Measurements from ENCODE around the gene CLEC20A.

GRCh38 chr1:178477373-178477772 is 19.4 kb downstream of the CLEC20A start:
- TF ChIP-seq CTCF (IDR thresholded peaks at IDR 0.05; ENCODE audit: poor library complexity) (no peak), EZH2 (IDR thresholded peaks at IDR 0.05; ENCODE audit: borderline replicate concordance) (no peak), EZH2phosphoT487 (IDR thresholded peaks at IDR 0.05; ENCODE audit: low read depth, severe bottlenecking, unreplicated experiment) (no peak)

Measured in hepatocyte (in vitro differentiated cells).